ENCODE data around the gene LAX1.
"Not testable (repeated sequence)": the region's sequence is repeated elsewhere in the genome, so short reads cannot be mapped to it uniquely, and the experiment has no call there.

The LAX1 gene, protein sequence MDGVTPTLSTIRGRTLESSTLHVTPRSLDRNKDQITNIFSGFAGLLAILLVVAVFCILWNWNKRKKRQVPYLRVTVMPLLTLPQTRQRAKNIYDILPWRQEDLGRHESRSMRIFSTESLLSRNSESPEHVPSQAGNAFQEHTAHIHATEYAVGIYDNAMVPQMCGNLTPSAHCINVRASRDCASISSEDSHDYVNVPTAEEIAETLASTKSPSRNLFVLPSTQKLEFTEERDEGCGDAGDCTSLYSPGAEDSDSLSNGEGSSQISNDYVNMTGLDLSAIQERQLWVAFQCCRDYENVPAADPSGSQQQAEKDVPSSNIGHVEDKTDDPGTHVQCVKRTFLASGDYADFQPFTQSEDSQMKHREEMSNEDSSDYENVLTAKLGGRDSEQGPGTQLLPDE

GRCh38 chr1:203765029-203765837, at the start of gene LAX1:
Gene LAX1, plus strand, starts transcription at chr1:203765183. Its CDS starts 383 bp downstream, at chr1:203765566.
- DNase-seq = no peak

GRCh38 chr1:203717120-203717519, 47.9 kb upstream of the LAX1 start:
- DNase-seq = no peak

DNA sequence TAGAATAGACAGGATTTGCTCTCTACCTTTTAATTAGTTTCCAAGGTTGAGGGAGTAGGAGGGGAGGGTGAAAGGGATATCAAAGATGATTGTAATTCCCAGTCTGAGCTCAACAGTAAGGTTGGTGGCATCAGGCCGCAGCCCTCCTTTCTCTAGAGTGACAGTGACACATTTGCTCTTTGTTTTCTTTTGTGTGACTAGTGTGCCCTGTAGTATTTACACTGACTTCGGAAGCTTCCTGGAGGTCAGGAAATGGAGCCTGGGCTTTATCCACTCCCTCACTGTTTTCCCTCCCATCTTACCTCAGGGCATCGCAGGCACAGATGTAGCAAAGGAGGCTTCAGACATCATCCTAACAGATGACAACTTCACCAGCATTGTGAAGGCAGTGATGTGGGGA, 44.7 kb upstream of the LAX1 start:
- DNase-seq = no peak

DNA sequence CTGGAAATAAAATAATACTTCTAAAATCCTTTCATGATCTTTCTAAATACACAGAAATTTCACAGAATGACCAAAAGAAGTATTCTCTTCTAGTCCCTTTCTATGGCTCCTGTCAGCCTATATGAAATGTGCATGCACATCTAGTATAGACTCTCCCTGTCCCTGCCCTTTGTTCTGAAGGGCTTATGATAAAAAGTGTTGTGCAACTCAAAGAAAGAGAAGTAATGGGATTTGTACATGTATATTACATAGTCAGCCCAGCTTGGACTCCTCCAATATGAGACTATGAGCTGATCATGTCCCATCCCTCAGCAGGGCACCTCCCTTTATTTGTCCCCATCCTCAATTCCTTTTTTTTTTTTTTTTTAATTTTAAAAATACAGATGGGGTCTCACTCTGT, 42.1 kb upstream of the LAX1 start:
- DNase-seq = no peak

GRCh38 chr1:203726417-203726867, 38.5 kb upstream of the LAX1 start:
- no peak for DNase-seq

DNA sequence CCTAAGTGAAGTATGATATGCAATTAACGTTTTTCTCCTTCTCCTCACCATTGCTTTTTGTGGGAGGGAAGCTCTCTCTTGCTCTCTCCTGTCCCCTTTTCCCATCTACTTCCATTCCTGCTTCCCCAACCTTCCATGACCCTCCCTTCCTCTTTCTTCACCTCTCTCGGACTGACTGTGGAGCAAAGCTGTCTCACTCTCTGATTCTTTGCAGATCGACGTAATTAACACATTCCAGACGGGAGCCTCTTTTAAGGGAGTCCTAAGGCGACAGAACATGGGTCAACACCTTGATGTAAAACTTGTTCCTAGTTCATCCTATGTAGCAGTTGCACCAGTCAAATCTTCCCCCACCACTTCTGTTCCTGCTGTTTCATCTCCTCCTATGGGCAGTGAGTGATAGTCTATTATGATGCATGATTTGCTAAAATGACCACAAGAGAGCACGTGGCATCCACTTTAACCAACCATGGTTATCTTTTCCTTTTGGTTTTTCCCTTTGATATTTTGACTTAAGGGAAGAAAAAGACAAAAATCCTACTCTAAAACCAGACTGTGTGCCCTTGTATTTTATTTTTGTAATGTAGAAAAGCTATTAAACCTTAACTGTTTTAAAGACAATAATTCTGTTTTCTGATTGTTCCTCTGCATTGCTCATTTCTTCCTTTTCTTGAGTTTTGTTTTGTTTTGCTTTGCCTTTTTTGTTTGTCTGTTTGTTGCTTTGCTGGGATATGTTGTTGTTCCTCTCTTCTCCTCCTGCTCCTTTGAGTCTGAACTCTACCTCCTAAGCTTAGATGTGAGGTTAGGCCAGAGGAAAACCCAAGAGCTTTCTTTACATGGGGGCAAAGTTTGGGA, 31.7 kb upstream of the LAX1 start:
- DNase-seq = no peak

GRCh38 chr1:203742436-203742835, 22.5 kb upstream of the LAX1 start:
- DNase-seq = no peak

- no peak for DNase-seq
Observed at GRCh38 chr1:203743091-203743571, 21.9 kb upstream of the LAX1 start.

DNA sequence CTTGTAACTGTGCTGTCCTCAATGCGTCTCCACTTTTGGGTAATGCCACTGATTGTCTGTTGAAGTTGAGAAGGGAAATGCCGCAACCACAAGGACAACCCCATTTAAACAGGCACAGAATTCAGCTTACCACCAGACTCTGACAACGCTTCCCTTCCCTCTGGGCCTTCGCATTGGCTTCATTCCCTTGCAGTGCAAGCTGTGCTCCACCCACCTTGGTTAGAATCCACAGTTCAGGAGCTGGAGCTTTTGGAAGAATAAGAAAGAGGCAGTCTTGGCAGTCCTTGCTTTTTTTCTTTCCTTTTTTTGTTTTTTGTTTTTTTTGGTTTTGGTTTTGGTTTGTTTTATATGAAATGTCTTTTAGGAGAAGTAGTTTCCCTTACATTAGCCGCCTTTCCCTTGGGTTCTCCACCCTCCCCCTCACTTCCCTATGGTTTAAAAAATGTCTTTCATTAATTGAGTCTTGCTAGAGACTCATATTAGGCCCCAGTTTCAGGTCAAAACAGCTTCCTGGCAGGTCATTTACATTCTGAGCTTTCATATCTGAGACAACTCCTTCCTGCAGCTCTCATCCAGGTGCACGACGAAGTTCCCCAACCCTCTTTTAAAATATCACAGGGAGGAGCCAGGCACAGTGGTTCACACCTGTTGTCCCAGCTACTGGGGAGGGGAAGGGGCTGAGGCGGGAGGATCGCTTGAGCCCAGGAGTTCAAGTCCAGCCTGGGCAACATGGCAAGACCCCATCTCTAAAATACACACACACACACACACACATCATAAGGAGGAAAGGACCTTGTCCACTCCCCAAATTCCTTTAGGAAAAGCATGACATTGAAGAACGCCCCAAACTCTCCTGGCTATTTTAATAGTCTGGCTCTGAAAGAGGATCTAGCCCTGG, 20.7 kb upstream of the LAX1 start:
- DNase-seq = no peak

DNA sequence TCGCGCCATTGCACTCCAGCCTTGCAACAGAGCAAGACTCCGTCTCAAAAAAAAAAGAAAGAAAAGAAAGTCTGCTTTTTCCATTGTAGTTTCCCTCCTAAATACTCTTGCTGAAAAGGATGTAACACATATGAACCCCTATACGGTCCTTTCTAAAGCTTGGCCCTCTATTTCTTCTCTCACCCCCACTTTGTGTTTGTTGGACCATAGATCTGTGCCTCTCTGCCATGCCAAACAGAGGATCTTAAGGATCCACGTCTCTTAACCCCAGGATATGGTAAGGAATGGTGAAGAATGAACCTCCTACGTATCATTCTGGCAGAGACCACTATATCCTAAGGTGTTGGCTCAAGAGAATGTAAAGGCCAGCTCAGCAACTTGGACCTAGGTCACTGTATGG, 18.7 kb upstream of the LAX1 start:
- no peak for DNase-seq

DNA sequence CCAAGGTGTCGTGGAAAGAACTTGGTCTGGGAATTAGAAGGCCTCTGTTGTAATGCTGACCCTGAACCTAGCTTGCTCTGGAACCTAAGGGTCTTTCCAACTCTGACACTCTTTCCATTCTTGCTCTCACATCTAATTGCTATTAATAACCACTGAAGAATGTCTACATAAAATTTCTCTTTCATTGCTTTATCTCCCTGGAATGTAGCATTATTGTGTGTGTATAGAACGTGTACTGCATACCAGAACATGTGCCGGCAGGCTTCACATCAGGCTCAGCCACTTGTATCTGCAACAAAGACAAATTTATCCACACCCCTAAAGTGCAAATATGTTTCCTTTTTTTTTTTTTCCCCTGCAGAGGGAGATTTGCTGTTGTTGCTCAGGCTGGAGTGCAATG, 13.9 kb upstream of the LAX1 start:
- no peak for DNase-seq

DNA sequence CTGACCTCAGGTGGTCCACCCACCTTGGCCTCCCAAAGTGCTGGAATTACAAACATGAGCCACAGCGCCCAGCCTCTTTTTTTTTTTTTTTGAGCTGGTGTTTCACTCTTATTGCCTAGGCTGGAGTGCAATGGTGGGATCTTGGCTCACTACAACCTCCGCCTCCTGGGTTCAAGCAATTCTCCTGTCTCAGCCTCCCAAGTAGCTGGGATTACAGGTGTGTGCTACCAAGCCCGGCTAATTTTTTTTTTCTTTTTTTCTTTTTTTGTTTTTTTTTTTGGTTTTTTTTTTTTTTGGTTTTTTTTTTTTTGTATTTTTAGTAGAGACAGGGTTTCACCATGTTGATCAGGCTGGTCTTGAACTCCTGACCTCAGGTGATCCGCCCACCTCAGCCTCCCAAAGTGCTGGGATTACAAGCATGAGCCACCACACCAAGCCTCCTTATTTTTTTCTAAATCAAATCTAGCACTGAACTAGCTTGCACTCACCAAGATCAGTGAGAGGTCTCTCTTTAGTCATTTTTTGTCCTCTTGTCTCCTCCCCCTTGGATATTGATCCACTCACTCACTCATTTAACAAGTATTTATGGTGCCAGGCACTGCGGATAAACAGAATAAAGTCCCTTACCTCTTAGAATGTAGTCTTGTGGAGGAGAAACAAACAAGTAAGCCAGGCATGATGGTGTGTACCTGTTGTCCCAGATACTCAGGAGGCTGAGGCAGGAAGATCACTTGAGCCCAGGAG, 13.2 kb upstream of the LAX1 start:
- not testable (repeated sequence) for DNase-seq

- DNase-seq = no peak
Observed at GRCh38 chr1:203754455-203754864, 10.5 kb upstream of the LAX1 start.

DNA sequence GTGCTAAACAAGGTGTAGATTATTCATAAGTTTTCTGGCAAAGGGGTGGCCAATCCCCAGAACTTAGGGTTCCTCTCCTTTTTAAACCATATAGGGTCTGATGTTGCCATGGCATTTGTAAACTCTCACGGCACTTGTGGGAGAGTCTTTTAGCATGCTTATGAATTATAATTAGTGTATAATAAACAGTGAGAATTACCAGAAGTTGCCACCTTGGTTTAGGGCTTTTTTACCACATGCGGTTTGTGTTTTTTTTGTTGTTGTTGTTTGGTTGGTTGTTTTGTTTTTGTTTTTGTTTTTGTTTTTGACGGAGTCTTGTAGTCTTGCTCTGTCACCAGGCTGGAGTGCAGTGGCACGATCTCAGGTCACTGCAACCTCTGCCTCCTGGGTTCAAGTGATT, 8.9 kb upstream of the LAX1 start:
- no peak for DNase-seq

DNA sequence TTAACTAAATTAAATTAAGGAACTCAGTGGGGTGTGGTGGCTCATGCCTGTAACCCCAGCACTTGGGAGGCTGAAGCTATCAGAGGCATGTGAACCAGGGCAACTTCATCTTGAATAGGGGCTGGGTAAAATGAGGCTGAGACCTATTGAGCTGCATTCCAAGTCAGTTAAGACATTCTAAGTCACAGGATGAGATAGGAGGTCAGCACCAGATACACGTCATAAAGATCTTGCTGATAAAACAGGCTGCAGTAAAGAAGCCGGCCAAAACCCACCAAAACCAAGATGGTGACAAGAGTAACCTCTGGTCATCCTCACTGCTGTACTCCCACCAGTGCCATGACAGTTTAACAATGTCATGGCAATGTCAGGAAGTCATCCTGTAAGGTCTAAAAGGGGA, 6.2 kb upstream of the LAX1 start:
- DNase-seq = not testable (repeated sequence)

DNA sequence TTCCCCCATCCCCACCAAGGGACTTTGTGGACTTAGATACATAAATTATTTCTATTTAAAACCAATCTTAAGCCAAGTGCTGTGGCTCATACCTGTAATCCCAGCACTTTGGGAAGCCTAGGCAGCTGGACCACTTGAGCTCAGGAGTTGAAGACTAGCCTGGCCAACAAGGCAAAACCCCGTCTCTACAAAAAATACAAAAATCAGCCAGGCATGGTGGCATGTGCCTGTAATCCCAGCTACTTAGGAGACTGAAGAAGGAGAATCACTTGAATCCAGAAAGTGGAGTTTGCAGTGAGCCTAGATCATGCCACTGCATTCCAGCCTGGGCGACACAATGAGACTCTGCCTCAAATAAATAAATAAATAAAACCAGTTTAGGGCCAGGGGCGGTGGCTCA, 4.5 kb upstream of the LAX1 start:
- DNase-seq = no peak

- DNase-seq = not testable (repeated sequence)
Observed at GRCh38 chr1:203761958-203762357, 3.0 kb upstream of the LAX1 start.

DNA sequence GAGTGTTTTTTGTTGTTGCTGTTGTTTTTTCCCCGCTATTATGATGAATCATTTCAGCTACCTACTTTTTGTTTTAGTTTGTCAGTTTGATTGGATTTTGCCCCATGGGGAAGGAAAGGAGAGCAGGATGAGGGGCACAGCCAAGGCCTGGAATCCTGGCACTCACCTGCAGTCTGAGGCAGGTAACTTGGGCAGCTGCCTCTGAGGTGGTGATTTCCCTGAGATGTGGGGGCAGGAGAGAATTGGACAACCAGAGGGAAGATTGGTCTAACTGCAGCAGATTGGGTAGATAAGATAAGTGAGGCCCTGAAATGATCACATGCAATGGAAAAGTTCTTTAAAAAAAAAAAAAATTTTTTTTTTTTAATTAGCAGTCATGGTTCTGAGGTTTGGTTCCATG, 1.5 kb upstream of the LAX1 start:
- no peak for DNase-seq

GRCh38 chr1:203764105-203765028, 616 bp upstream of the LAX1 start:
- no peak for DNase-seq

DNA sequence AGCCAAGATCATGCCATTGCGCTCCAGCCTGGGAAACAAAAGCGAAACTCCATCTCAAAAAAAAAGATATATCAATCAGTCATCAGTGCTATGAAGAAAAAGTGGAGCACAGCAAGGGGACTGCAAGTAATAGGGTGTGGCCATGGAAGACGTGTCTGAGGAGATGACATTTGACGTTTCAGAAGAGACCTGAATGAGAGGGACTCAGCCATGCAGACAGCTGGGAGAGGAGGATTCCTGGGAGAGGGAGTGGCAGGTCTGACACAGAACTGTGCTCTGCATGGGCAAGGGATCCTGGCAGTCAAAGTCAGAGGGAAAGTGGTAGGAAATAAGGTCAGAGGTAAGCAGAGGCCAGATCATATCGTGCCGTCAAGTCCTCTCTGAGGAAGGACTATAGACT, 3.3 kb downstream of the LAX1 start:
- DNase-seq = no peak

All from DMS79 treated with DMSO at 0.1 percent for 48 hours (cell line).